SK-N-MC (cell line): Measurements from ENCODE around the gene FGF1.

Experiments
- EZH2 ChIP-seq: fragments of 200-600 bp; sonication (generic); IDR thresholded peaks from one replicate; pipeline ENCODE4 v1.6.1; 2017; ENCODE audit warnings: antibody characterized with exemption
- FOXP2 ChIP-seq: optimal IDR thresholded peaks from 2 replicates; pipeline ENCODE3; 2011; ENCODE audit warnings: mild to moderate bottlenecking, moderate library complexity; ENCODE audit not compliant: insufficient read depth; ENCODE audit errors: extremely low read length, control extremely low read depth
- POLR2AphosphoS5 ChIP-seq: IDR thresholded peaks from 2 replicates; pipeline ENCODE4 v1.6.1; 2012; ENCODE audit warnings: mild to moderate bottlenecking, low read depth, low read length, borderline replicate concordance

- TF ChIP-seq POLR2AphosphoS5 (no peak), EZH2 (no peak), FOXP2 (no peak)
Observed at GRCh38 chr5:142683116-142683515, 2.8 kb downstream of the FGF1 start.
